GM21528 (cell line): Measurements from ENCODE around the gene COX7B2.

Source experiments
- ATAC-seq: cut with Tn5 transposase; IDR thresholded peaks from one replicate; pipeline ENCODE4 v1.9.1; 2021; ENCODE audit warnings: mild to moderate bottlenecking, moderate library complexity; ENCODE audit not compliant: unreplicated experiment, low FRiP score

The COX7B2 gene

GRCh38 chr4:46765465-46765864 lies 143.6 kb downstream of the COX7B2 start:
- ATAC-seq: no peak

- ATAC-seq: no peak
Measured at GRCh38 chr4:46730075-46730474, 179.0 kb downstream of the COX7B2 start.

- no peak for ATAC-seq
Measured at GRCh38 chr4:46720055-46720454, 189.0 kb downstream of the COX7B2 start.

- no peak for ATAC-seq
Measured at GRCh38 chr4:46717950-46718349, 191.1 kb downstream of the COX7B2 start.

GRCh38 chr4:46715468-46715867 lies 193.6 kb downstream of the COX7B2 start:
- ATAC-seq: no peak

GRCh38 chr4:46698891-46699290 lies 210.2 kb downstream of the COX7B2 start:
- no peak for ATAC-seq
